K562 treated with DMSO at 1 percent for 48 hours (cell line): ENCODE results near the gene NCAN. TPM values are rescaled to one million over a fixed set of nuclear protein-coding genes. Genes with fewer than 3 reads are reported as not detected.

ENCODE experiments used
- total RNA-seq: library from RNA; unstranded; fragments of 300-600 nt; gene quantifications from 2 replicates; pipeline ENCODE4 v1.2.3, GENCODE V29; 2022; ENCODE audit warnings: low replicate concordance; ENCODE audit errors: extremely low read depth

NCAN gene
- total RNA-seq: not detected in 2 replicates

GRCh38 chr19:19211499-19212420 is at the start of gene NCAN:
NCAN (plus strand) TSS chr19:19211958; CDS start chr19:19216954, 4,996 bp downstream.

GRCh38 chr19:19170053-19170872 is 41.5 kb upstream of the NCAN start, which contains the start of gene MEF2B:
MEF2B (minus strand) TSS chr19:19170263; CDS start chr19:19150735, 19,528 bp downstream.

DNA sequence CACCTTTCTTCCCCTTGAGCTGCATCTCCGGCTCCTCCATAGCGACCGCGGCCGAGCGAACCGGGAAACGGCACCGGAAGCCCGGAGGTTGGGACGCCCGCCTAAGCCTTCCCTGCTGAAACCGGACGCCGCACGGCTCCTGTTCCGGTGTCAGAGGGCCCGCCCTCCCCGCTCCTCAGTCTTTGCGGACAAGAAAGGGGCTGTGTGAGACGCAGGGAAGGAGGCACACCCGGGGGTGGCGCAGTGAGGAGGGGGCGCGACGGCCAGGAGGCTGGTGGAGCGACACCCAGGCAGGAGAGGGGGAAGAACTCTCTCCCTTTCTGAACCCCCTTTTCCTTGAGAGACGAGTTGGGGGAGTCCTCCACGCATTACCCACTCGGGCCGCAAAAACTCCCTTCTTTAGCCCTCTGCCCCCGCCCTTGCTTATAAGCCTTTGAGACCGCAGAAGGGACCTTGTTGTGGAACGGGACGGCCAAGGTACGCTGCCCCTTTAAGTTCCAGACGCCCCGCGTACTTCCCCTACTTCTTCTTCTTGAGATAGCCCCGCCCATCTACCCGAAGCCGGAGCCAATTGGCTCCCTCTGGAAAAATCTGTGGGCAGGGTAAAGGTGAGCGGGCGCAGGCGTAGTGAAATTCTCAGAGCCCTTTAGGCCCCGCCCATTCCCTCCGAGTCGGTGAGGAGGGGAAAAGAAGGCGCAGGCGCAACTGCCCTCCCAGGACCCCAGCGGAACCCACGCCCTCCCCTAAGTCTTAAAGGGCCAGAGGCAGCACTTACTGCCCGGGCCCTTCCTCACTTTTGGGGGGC is 19.5 kb upstream of the NCAN start, which contains the start of the genes BORCS8 and RFXANK:
Gene BORCS8, minus strand, starts transcription at position 75 of the 805 bp plus-strand sequence. Its CDS starts 35 bp downstream, at position 40.
Gene RFXANK, plus strand, starts transcription at position 181 of the 805 bp plus-strand sequence. CDS start 1,689 bp downstream, outside the sequence.

DNA sequence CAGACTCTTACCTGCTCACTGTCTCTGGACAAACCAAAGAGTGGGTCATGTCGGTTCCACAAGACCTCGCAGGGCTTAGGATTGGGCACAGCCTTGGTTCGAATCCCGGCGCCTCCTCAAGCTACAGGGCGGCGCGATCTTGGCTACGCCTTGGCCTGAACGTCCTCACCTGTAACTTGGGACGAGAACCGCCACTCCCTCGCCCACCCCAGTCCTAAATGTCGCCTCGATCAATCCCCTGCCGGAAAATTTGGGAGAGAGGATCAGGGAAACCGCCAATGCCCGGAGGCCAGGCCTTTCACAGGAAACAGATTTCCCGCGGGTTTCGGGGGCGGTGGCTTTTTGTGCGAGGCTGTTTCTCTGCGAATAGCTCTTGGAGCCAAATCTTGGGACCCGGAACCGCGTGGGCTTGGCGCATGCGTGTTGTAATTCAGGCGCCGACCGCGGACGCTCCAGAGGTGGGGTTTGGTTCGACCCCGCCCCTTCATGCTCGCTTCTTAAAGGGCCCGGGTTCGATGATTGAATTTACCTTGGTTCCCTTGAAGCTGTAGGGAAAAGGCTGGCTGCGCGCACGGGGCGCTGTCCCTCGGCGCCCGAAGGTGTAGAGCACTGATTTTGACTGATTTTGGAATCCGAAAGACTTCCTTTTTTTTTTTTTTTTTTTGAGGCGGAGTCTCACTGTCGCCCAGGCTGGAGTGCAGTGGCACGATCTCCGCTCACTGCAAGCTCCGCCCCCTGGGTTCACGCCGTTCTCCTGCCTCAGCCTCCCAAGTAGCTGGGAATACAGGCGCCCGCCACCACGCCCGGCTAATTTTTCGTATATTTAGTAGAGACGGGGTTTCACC is 8.5 kb upstream of the NCAN start, which contains the start of gene NR2C2AP:
Gene NR2C2AP, minus strand, starts transcription at position 403 of the 845 bp plus-strand sequence. Its CDS starts 354 bp downstream, at position 49.

Other genes starting within 250 kb of the NCAN start
- gene SUGP2, start 178.4 kb upstream of the NCAN start, total RNA-seq: not detected in 2 replicates
- not detected in 2 replicates for gene ARMC6, start 178.4 kb upstream of the NCAN start, total RNA-seq
- gene SLC25A42, start 148.0 kb upstream of the NCAN start, total RNA-seq: not detected in 2 replicates
- not detected in 2 replicates for gene TMEM161A, start 73.5 kb upstream of the NCAN start, total RNA-seq
- gene MEF2B, start 41.7 kb upstream of the NCAN start, total RNA-seq: not detected in 2 replicates
- not detected in 2 replicates for gene BORCS8, start 19.8 kb upstream of the NCAN start, total RNA-seq
- gene RFXANK, start 19.7 kb upstream of the NCAN start, total RNA-seq: not detected in 2 replicates
- gene NR2C2AP, start 8.5 kb upstream of the NCAN start, total RNA-seq: not detected in 2 replicates
- not detected in 2 replicates for gene TM6SF2, start 61.3 kb downstream of the NCAN start, total RNA-seq
- not detected in 2 replicates for gene SUGP1, start 108.6 kb downstream of the NCAN start, total RNA-seq
- gene MAU2, start 108.9 kb downstream of the NCAN start, total RNA-seq: not detected in 2 replicates
- gene GATAD2A, start 193.7 kb downstream of the NCAN start, total RNA-seq: not detected in 2 replicates